Measurements from ENCODE around the gene NOL12.
A peak's percentile ranks its signal among the peaks of the same experiment; 100 is the strongest.

The NOL12 gene

DNA sequence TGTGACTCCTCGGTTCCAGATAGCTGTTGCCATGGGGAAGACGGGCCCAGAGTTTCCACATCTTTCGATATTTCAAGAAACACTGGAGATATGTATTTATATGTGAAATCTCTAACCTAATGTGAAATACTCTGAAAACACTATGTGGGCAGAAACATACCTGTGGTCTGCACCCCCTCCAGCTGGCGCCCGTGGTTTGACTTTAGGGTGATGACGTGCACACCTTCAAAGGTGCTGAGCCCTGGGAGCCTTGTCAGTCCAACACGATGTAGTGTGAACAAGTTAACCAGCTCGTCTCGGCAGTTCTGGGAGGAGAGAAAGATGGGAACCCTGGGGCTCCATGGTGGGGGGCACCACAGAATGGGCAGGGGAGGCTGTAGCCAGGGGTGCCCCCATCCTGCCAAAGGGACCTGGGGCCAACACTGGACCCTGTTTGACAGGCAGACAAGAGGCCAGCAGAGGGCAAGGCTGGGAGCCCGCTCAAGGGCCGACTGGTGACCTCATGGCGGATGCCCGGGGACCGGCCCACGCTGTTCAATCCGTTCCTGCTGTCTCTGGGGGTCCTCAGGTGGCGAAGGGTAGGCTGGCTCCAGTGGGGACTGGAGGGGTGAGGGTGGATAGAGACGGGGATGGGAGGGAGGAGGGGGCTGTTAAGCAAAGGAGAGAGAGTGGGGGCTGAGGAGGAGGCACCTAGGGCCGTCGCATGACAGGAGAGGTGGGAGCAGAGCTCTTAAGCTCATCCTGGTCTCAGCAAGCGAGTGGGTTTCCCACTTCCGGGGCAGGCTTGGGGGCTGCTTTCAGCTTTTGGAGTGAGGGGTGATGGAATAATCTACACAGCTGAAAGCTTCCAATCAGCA, 54.5 kb downstream of the NOL12 start:
- Histone ChIP-seq H3K4me3 (no peak overlapping the region), H3K27ac (peak overlapping the region; percentile 37 to 60)
- DNase-seq (ENCODE audit: low spot score): no peak
- TF ChIP-seq, protein P1, sequence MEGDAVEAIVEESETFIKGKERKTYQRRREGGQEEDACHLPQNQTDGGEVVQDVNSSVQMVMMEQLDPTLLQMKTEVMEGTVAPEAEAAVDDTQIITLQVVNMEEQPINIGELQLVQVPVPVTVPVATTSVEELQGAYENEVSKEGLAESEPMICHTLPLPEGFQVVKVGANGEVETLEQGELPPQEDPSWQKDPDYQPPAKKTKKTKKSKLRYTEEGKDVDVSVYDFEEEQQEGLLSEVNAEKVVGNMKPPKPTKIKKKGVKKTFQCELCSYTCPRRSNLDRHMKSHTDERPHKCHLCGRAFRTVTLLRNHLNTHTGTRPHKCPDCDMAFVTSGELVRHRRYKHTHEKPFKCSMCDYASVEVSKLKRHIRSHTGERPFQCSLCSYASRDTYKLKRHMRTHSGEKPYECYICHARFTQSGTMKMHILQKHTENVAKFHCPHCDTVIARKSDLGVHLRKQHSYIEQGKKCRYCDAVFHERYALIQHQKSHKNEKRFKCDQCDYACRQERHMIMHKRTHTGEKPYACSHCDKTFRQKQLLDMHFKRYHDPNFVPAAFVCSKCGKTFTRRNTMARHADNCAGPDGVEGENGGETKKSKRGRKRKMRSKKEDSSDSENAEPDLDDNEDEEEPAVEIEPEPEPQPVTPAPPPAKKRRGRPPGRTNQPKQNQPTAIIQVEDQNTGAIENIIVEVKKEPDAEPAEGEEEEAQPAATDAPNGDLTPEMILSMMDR (IDR thresholded peaks at IDR 0.05): no peak

DNA sequence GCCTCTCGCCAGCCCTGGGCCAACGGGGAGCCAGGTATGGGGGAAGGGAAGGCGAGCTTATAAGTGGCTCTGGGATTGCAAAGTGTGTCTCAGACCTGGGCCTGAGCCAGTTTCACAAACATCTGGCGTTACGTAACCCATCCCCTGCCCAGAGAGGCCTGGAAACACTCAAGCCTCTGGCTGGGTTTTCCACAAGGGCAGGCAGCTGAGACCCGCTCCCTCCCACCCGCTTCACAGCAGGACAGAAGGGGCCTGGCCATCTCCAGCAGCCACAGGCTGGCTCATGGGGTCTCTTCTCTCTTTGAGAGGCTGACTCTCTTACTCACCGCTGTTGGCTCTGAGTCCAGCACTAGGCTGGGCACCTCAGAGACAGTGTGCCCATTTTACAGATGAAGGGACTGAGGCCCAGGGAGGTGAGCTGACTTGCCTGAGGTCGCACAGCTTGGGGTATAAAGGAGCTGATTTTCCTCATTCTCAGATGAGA, 55.2 kb downstream of the NOL12 start:
- peak; percentile 87 for DNase-seq (ENCODE audit: low spot score)
- TF ChIP-seq, protein P1 (IDR thresholded peaks at IDR 0.05): no peak
- Histone ChIP-seq H3K27ac (peak overlapping the region; percentile 37 to 60), H3K4me3 (no peak overlapping the region)

DNA sequence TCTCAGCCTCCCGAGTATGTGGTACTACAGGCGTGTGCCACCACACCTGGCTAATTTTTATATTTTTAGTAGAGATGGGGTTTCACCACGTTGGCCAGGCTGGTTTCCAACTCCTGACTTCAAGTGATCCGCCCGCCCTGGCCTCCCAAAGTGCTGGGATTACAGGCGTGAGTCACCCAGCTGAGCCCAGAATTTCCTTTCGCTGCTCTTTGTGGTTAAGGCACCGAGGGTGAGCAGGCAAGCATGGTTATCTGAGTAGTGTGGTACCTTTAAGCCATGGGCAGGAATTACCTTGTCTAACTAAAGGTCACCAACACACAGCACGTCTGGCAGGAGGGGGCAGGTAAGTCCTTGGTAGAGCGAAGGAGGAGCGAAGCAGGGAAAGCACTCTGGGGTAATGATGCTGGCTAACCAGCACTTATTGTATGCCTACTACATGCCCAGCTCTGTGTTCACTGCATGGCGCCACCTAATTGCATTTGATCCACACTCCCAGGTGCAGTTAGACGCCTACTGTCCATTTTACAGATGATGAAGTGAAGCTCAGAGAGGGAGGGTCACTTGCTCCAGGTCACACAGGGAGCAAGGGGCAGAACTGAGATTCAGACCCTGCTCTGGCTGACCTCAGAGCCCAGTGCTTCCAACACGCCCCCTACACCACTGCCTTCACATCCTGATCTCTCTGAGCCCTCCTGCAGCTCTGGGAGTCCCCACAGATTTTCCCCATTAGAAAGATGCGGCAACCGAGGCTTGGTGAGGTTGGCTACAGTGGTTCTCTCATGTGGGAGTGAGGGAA, 56.4 kb downstream of the NOL12 start:
- no peak overlapping the region for H3K4me3 ChIP-seq
- peak overlapping the region in 1 of 2 donors; percentile 60 for H3K27ac ChIP-seq
- no peak for DNase-seq (ENCODE audit: low spot score)
- TF ChIP-seq, protein P1 (IDR thresholded peaks at IDR 0.05): no peak
